NCI-H1436 (cell line): Measurements from ENCODE around the gene CYP4F3.
"Not testable (repeated sequence)": the region's sequence is repeated elsewhere in the genome, so short reads cannot be mapped to it uniquely, and the experiment has no call there.

Experiments used
- DNase-seq: peaks from one replicate; lab custom pipeline; 2025; lab: John Stamatoyannopoulos, UW

Gene CYP4F3

DNA sequence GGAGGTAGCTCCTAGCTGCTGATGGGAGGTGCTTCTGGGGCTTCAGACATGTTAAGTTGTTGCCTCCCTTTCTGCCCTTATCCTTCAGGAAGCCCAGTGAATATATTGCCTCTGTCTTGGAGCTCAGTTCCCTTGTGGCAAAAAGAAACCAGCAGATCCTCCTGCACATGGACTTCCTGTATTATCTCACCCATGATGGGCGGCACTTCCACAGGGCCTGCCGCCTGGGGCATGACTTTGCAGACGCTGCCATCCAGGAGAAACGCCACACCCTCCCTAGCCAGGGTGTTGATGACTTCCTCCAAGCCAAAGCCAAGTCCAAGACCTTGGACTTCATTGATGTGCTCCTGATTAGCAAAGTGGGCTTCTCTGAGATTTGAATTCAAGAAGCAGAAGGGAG is 26.2 kb downstream of the CYP4F3 start:
- DNase-seq: no peak

- no peak for DNase-seq
These were observed 28.7 kb downstream of the CYP4F3 start for GRCh38 chr19:15669440-15669839.

DNA sequence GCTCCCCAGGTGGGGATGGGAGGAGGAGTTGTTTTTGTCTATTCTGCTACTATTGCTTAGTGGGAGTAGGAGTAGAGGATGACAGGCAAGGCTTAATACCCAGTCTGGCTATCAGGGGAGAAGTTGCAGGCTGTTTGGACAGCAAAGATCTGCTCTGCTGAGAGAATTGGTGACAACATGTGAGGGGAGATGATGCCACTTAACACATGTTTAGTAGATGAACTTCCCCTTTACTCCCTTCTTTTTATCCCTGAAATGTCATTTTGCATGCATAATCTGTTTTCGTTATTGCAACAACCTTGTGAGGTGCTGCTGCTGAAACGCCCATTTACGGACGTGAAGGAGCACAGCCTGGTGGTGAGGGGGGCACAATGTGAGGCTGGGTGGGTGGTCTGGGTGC is 29.2 kb downstream of the CYP4F3 start:
- DNase-seq: no peak

DNA sequence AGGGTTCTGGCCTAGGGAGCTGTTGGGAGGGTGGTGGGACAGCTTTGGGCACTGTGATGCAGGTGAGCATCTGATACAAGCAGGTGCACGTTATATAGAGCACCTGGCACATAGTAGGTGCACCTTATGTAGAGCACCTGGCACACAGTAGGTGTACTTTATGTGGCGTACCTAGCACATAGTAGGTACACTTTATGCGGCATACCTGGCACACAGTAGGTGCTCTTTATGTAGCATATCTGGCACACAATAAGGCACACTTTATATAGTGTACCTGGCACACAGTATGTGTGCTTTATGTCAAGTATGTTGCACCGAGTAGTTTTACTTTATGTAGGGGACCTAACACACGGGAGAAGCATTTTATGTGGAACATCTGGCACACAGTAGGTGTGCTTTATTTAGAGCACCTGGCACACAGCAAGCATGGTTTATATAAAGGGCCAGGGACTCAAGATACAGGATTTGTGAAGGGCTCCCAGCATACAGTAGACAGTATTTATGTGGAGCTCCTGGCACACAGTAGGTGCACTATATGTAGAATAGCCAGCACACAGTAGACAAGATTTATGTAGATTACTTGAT is 30.6 kb downstream of the CYP4F3 start:
- DNase-seq: no peak

GRCh38 chr19:15671891-15672579 is 31.3 kb downstream of the CYP4F3 start:
- no peak for DNase-seq

GRCh38 chr19:15672580-15673175 is 32.0 kb downstream of the CYP4F3 start, which contains the start of gene CYP4F12:
CYP4F12 (plus strand) TSS chr19:15673087; CDS start chr19:15673530, 443 bp downstream.
- no peak for DNase-seq

DNA sequence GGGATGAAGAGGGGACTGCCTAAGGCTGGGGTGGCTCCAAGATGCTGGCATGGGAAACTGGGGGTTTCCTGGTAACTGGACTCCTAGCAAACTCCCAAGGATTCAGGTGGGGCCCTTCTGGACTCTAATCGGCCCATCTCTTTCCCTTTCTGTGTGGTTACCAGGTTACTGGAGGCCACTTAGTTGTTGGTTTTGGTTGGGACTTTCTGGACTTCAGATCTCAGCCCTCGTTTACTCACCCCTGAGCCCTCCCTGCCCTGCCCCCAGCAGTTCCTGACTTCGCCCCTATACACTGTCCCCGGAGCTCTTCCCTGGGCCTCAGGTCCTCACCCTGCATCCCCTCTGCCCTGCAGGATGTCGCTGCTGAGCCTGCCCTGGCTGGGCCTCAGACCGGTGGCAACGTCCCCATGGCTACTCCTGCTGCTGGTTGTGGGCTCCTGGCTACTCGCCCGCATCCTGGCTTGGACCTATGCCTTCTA is 32.5 kb downstream of the CYP4F3 start:
- DNase-seq: no peak

DNA sequence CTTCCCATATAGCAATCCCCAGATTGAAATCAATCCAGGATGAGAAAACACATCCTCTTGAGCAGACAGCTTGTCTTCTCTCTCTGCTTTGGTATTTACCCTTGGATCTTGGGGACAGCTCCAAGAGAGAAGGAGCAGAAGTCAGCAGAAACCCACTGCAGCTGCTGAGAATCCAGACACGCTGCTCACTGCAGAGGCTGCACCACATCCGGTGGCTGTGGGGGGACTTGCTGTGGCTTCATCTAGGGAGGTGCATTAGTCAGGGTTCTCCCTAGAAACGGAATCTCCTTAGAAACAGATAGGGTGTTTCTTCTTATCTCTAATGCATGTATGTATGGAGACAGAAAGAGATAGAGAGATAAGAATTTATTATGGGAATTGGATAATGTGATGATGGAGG is 34.9 kb downstream of the CYP4F3 start:
- no peak for DNase-seq

GRCh38 chr19:15679089-15679488 is 38.4 kb downstream of the CYP4F3 start:
- DNase-seq: no peak

DNA sequence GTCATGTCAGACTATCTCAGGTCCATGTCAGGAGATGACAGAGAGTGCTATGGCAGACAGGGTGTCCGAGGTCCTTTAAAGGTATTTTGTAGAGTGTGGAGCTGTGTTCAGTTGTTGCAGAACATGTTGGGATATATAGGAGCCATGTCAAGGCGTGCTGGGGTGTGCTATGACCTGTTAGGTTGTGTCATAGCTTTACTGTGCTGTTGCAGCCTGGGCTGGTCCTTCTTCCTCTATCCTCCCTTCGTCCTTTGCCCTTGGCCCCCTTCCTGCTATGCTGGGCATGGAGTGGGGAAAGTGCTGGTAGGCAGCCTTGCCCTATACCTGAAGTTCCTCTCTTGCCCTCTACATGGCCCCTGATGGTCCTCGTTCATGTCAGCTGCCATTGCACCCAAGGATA is 39.2 kb downstream of the CYP4F3 start:
- not testable (repeated sequence) for DNase-seq

DNA sequence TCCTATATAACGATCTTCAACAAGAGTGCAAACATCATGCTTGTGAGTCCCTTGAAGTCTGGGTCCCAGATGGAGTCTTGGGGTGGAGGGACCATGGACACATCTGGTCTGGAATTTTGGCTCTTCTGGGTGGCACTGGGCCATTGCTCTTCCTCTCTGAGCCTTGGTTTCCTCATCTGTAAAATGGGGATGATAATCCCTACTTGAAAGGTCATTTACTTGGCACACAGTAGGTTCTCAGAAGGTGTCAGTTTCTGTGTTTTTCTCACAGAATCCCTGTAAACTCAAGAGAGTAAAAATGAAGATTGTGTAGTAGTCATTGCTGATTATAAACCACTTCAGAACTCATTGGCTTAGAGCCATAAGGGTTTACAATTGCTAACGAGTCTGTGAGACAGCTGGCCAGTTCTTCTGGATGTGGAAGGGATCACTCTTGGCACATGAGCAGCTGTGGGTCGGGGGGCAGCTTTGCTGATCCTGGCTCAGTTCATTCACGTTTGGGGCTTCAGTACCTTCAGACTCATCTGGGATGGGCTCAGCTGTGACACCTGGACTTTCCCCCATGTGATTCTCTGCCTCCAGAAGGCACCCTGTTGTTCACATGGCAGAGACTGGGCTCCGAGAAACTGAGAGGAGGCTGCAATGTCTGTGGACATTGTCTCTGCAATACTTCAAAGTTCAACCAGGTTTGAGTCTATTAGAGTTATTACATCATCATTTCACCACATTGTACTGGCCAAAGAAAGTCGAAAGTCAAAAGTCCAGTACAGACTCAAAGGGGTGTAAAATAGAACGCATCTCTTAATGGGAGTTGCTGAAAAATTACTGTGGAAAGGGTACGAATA is 40.0 kb downstream of the CYP4F3 start:
- DNase-seq: no peak

GRCh38 chr19:15683411-15683810 is 42.7 kb downstream of the CYP4F3 start:
- DNase-seq: no peak

GRCh38 chr19:15684828-15685227 is 44.1 kb downstream of the CYP4F3 start:
- DNase-seq: no peak

DNA sequence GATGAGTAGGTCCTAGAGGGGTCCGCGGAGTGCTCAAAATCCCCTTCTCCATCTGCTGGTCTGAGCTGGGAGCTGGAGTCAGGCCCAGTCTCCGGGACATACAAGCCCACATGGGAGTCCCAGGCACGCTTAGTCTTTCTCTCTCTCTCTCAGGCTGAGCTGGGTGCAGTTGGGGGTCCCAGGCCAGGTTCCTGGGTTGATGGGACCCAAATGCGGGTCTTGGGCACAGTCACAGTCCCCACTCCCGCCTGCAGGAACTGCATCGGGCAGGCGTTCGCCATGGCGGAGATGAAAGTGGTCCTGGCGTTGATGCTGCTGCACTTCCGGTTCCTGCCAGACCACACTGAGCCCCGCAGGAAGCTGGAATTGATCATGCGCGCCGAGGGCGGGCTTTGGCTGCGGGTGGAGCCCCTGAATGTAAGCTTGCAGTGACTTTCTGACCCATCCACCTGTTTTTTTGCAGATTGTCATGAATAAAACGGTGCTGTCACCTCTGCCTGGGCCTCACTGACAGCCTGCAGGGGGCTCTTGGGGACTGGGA is 56.0 kb downstream of the CYP4F3 start:
- no peak for DNase-seq

GRCh38 chr19:15701757-15702533 is 61.2 kb downstream of the CYP4F3 start:
- DNase-seq: no peak

GRCh38 chr19:15702534-15702930 is 61.8 kb downstream of the CYP4F3 start:
- DNase-seq: peak; percentile 1
